Urinary bladder (tissue), 4 donors: ENCODE data around the gene OGN. TPM values are rescaled to one million over a fixed set of nuclear protein-coding genes. Genes with fewer than 3 reads are reported as not detected.

Experiments used
- DNase-seq: peaks from one replicate; pipeline ENCODE4 v3.0.0-alpha.2; 2015; ENCODE audit errors: extremely low spot score
- H3K27ac ChIP-seq: one replicate; pipeline ENCODE4 v1.5.1; 2013; ENCODE audit warnings: low read depth, mild to moderate bottlenecking, moderate library complexity
- H3K36me3 ChIP-seq: one replicate; pipeline ENCODE4 v1.6.1; 2013; ENCODE audit warnings: mild to moderate bottlenecking, moderate library complexity; ENCODE audit not compliant: insufficient read depth
- H3K4me1 ChIP-seq: one replicate; pipeline ENCODE4 v1.6.1; 2013; ENCODE audit warnings: mild to moderate bottlenecking, moderate library complexity; ENCODE audit not compliant: insufficient read depth
- H3K4me3 ChIP-seq: one replicate; pipeline ENCODE4 v1.5.1; 2013; ENCODE audit warnings: low read depth, low read length
- WGBS: extraction: QIAGEN DNeasy Blood & Tissue Kit; methylation state at CpG from one replicate; pipeline ENCODE4 v1.1.7; 2013; 5-methylcytosine and 5-hydroxymethylcytosine counted together
- polyA plus RNA-seq: library from polyadenylated mRNA; stranded (reverse); fragments of 200-250 nt; gene quantifications from one replicate; pipeline ENCODE4 v1.2.3, GENCODE V29; 2013
- total RNA-seq: library from RNA; depleted of rRNA; stranded (reverse); fragments of >200 nt; gene quantifications from one replicate; pipeline ENCODE4 v1.2.3, GENCODE V29; 2014
- donor health status: healthy with polysubstance abuse.
- donor health status: healthy.

The OGN gene, protein sequence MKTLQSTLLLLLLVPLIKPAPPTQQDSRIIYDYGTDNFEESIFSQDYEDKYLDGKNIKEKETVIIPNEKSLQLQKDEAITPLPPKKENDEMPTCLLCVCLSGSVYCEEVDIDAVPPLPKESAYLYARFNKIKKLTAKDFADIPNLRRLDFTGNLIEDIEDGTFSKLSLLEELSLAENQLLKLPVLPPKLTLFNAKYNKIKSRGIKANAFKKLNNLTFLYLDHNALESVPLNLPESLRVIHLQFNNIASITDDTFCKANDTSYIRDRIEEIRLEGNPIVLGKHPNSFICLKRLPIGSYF
- total RNA-seq (822 TPM), polyA plus RNA-seq (19.5 TPM)

DNA sequence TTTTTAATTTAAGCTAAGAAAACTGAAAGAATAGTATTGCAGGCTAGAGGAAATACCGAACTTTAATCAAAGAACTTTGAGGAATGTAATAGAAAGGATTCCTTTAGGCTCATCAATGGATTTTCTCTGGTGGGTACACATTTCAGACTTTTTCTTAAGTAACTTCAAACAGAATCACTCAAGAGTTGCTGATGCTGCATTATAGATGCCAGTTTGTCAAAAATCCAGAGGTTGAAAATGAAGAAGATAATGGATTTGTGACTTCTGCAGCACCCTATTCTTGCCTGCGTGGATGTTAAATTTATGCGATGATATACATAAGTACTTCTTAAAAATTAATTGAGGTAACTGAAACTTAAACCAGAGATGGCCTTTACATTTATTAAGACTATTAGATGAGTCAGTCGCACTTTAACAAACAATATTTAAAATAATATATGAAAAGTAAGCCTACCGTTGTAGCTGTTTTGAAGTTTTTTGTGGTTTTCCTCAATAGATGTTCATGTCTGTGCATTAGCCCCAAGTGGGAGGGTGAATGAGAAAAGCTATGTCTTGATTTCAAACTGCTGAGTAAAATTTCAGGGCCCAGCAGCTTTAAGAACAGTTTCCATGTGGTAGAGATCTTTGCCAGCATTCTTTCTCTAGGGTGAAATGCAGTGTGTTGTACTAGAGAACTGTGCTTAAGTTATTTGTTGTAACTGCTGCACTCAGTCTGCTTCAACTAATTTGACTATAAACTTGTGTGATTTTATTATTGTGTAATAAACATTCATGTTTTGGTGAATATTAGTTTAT, at the start of gene OGN:
Gene OGN (minus strand): TSS at position 537 of the 795 bp plus-strand sequence. CDS start 1,171 bp downstream, outside the sequence.
- H3K4me1 ChIP-seq: no peaks in the 10 kb centered on the region
- DNase-seq: no peak
- no peaks in the 10 kb centered on the region for H3K36me3 ChIP-seq
- H3K4me3 ChIP-seq: no peak within 1 kb of the TSS
- WGBS: 48% methylated on average over 5 of the region's 5 CpGs
- no peak within 1 kb of the TSS for H3K27ac ChIP-seq

DNA sequence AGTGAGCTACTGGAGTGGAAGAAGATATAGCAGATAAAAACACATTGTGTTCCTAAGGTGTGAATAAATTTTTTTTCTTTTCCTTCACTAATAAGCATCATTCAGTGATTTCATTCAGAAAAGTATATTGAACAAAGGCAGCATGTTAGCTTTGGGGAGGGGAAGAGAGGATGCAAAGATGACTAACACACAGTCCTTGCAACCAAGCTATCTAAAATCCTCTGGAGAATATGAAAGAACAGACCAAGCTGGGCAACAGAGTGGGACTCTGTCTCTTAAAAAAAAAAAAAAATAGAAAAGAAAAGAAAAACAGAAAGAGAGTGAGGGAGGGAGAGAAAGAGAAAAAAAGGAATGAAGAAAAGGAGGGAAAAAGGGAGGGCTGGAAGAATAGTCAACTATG, 42.2 kb upstream of the OGN start:
- H3K4me3 ChIP-seq: no peak overlapping the region
- no peaks in the 10 kb centered on the region for H3K4me1 ChIP-seq

GRCh38 chr9:92444841-92445240, 40.5 kb upstream of the OGN start:
- Histone ChIP-seq H3K4me1 (no peaks in the 10 kb centered on the region), H3K27ac (no peak overlapping the region), H3K4me3 (no peak overlapping the region), H3K36me3 (no peaks in the 10 kb centered on the region)
- WGBS: 87% methylated on average over 4 of the region's 4 CpGs
- DNase-seq: no peak

More for the DNA sequence above, 42.2 kb upstream of the OGN start:
- DNase-seq: no peak
- H3K36me3 ChIP-seq: no peaks in the 10 kb centered on the region
- no peak overlapping the region for H3K27ac ChIP-seq

- no peaks in the 10 kb centered on the region for H3K4me1 ChIP-seq
- 91% methylated on average over 6 of the region's 6 CpGs for WGBS
- no peaks in the 10 kb centered on the region for H3K36me3 ChIP-seq
- H3K4me3 ChIP-seq: peak overlapping the region; percentile 14
- H3K27ac ChIP-seq: no peak overlapping the region
- no peak for DNase-seq
These were observed 36.3 kb upstream of the OGN start for GRCh38 chr9:92440751-92441046.

- H3K27ac ChIP-seq: no peak overlapping the region
- WGBS: 81% methylated on average over 5 of the region's 5 CpGs
- H3K36me3 ChIP-seq: no peaks in the 10 kb centered on the region
- DNase-seq: no peak
- no peaks in the 10 kb centered on the region for H3K4me1 ChIP-seq
- H3K4me3 ChIP-seq: peak overlapping the region; percentile 14
These were observed 35.8 kb upstream of the OGN start for GRCh38 chr9:92439921-92440750.

- H3K27ac ChIP-seq: peak overlapping the region; percentile 23
- WGBS: 74% methylated on average over 5 of the region's 5 CpGs
- no peak for DNase-seq
- H3K4me3 ChIP-seq: no peak overlapping the region
- no peaks in the 10 kb centered on the region for H3K4me1 ChIP-seq
- no peaks in the 10 kb centered on the region for H3K36me3 ChIP-seq
These were observed 34.6 kb upstream of the OGN start for GRCh38 chr9:92438900-92439526.

DNA sequence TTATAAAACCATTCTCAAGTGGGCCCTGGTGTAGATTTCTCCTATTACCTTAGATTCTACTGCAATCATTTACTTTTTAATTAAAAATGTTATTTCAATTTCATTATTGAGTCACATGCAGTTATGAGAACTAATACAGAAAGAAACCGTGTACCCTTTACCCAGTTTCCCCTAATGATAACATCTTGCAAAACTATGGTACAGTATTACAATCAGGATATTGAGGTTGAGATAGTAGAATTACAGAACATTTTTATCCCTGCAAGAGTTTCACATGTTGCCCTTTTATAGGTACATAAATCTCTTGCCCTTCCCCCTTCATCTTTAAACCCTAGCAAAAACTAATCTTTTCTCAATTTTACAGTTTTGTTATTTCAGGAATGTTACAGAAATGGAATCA, 30.9 kb upstream of the OGN start:
- no peak for DNase-seq
- WGBS: 88% methylated on average over 1 of the region's 1 CpG
- H3K4me3 ChIP-seq: no peak overlapping the region
- no peaks in the 10 kb centered on the region for H3K4me1 ChIP-seq
- H3K27ac ChIP-seq: no peak overlapping the region
- no peaks in the 10 kb centered on the region for H3K36me3 ChIP-seq

GRCh38 chr9:92432972-92433548, 28.7 kb upstream of the OGN start:
- no peak for DNase-seq
- Histone ChIP-seq H3K36me3 (no peaks in the 10 kb centered on the region), H3K27ac (no peak overlapping the region), H3K4me3 (no peak overlapping the region), H3K4me1 (no peaks in the 10 kb centered on the region)
- WGBS: 86% methylated on average over 5 of the region's 5 CpGs

DNA sequence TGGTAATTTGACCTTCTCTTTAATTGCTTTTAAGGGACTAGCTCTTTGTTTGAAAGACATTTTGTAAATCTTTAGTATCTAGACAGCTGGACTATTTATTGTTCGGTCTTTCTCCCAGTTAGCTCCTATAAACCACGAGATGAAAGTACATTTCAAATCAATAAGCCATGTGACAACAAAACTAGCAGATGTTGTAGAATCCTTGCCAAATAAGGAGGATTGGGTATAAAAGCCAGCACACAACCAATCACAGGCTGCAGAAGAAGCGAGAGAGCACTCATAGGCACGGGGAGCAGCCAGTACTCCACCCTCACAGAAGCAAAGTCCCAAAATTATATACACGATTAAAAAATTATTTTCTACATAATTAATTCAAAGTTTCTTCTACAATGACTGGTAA, 28.0 kb upstream of the OGN start:
- no peak overlapping the region for H3K4me3 ChIP-seq
- H3K27ac ChIP-seq: no peak overlapping the region
- no peak for DNase-seq
- WGBS: 54% methylated on average over 5 of the region's 5 CpGs
- H3K4me1 ChIP-seq: no peaks in the 10 kb centered on the region
- H3K36me3 ChIP-seq: no peaks in the 10 kb centered on the region

- 52% methylated on average over 2 of the region's 2 CpGs for WGBS
- H3K4me3 ChIP-seq: no peak overlapping the region
- H3K27ac ChIP-seq: no peak overlapping the region
- DNase-seq: no peak
- no peaks in the 10 kb centered on the region for H3K4me1 ChIP-seq
- no peaks in the 10 kb centered on the region for H3K36me3 ChIP-seq
These were observed 25.5 kb upstream of the OGN start for GRCh38 chr9:92429836-92430235.

- Histone ChIP-seq H3K4me3 (no peak overlapping the region), H3K27ac (no peak overlapping the region), H3K36me3 (no peaks in the 10 kb centered on the region), H3K4me1 (no peaks in the 10 kb centered on the region)
- 54% methylated on average over 5 of the region's 5 CpGs for WGBS
- no peak for DNase-seq
These were observed 22.2 kb upstream of the OGN start for GRCh38 chr9:92426501-92427145.

DNA sequence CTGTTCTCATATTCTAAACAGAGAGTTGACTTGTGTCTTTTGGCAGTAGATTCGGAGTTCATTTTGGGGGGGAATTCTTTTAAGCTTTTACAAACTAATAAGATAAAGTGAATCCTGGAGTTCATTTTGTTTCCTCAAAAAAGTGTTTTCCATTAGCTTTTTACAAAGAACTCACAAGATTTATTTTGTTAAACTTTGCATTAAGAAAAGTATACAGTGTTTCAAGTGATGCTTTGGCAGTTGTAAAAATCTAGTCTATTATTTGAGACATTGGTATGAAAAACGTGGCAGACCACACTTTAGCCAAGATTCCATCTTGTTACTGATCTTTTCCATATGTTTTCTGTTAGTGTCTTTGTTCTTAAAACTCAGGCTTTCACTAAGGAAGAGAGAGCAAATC, 21.1 kb upstream of the OGN start:
- H3K36me3 ChIP-seq: no peaks in the 10 kb centered on the region
- H3K4me3 ChIP-seq: no peak overlapping the region
- H3K4me1 ChIP-seq: no peaks in the 10 kb centered on the region
- peak overlapping the region; percentile 10 for H3K27ac ChIP-seq
- DNase-seq: peak; percentile 87
- WGBS: 24% methylated on average over 2 of the region's 2 CpGs

DNA sequence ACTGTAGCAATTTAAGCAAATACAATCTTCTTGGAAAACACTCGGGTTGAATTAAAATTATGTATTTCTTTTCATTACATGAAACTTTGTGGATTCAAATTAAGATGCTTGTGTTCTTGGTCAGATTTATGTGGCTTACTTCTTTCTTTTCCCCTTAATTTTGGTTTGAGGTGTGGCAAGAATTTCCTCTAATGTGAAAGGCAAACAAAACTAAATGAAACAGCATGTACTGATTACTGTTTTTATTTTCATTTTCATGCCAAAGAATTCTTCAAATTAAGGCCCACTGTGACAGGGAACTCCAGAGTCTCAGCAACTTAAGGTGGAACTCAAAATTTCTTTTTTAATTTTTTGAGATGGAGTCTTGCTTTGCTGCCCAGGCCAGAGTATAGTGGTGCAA, 20.0 kb upstream of the OGN start, which contains the start of gene OMD:
Gene OMD (minus strand): TSS at position 132 of the 400 bp plus-strand sequence. CDS start 6,913 bp downstream, outside the sequence.
- no peak within 1 kb of the TSS for H3K27ac ChIP-seq
- no peak for DNase-seq
- no peaks in the 10 kb centered on the region for H3K36me3 ChIP-seq
- 39% methylated on average over 1 of the region's 1 CpG for WGBS
- no peak within 1 kb of the TSS for H3K4me3 ChIP-seq
- H3K4me1 ChIP-seq: no peaks in the 10 kb centered on the region
